SU-DHL-6 (cell line): ENCODE measurements around the gene TCP11.

ENCODE experiments used
- H2AFZ ChIP-seq: fragments of 200-600 bp; sonication (generic); 2 replicates; pipeline ENCODE4 v1.6.1; 2014; ENCODE audit warnings: low read depth, mild to moderate bottlenecking, moderate library complexity, mixed read lengths, antibody characterized with exemption, low read length; ENCODE audit not compliant: severe bottlenecking
- H3F3A ChIP-seq: fragments of 200-600 bp; shearing (Covaris generic); 2 replicates; pipeline ENCODE4 v1.6.0; 2016; ENCODE audit warnings: antibody characterized with exemption, mild to moderate bottlenecking; ENCODE audit not compliant: insufficient read depth
- H3K27ac ChIP-seq: fragments of 200-600 bp; sonication (generic); 2 replicates; pipeline ENCODE4 v1.5.1; 2016; ENCODE audit warnings: low read depth, mild to moderate bottlenecking, low read length, moderate library complexity, mixed read lengths
- H3K27me3 ChIP-seq: fragments of 200-600 bp; sonication (generic), shearing (Covaris generic); 2 replicates; pipeline ENCODE4 v1.6.0; 2014; ENCODE audit warnings: mild to moderate bottlenecking, low read length
- H3K36me3 ChIP-seq: fragments of 200-600 bp; sonication (generic); 2 replicates; pipeline ENCODE4 v1.6.1; 2014; ENCODE audit warnings: mild to moderate bottlenecking, low read length, mixed read lengths
- H3K4me2 ChIP-seq: fragments of 300-600, 200-600 bp; shearing (Covaris generic), sonication (generic); 2 replicates; pipeline ENCODE4 v1.6.0; 2014; ENCODE audit warnings: low read length, low read depth, mild to moderate bottlenecking; ENCODE audit not compliant: poor library complexity, severe bottlenecking
- H3K4me3 ChIP-seq: fragments of 200-600 bp; sonication (generic); 2 replicates; pipeline ENCODE4 v1.5.1; 2014; ENCODE audit warnings: antibody characterized with exemption, low read length, mild to moderate bottlenecking, mixed read lengths; ENCODE audit not compliant: insufficient read depth, poor library complexity, severe bottlenecking
- H3K79me2 ChIP-seq: fragments of 200-600 bp; sonication (generic); 2 replicates; pipeline ENCODE4 v1.6.1; 2014; ENCODE audit warnings: mild to moderate bottlenecking, low read length, moderate library complexity; ENCODE audit not compliant: insufficient read depth
- H3K9ac ChIP-seq: fragments of 200-600 bp; sonication (generic); 2 replicates; pipeline ENCODE4 v1.7.0; 2014; ENCODE audit warnings: mild to moderate bottlenecking, low read length
- H3K9me2 ChIP-seq: fragments of 200-600 bp; sonication (generic); replicated peaks from 2 replicates; pipeline ENCODE4 v1.6.1; 2014; ENCODE audit warnings: low read length; ENCODE audit not compliant: insufficient read depth
- H3K9me3 ChIP-seq: fragments of 200-600 bp; sonication (generic); 2 replicates; pipeline ENCODE4 v1.6.1; 2014; ENCODE audit warnings: low read length, mixed read lengths; ENCODE audit not compliant: insufficient read depth
- H4K20me1 ChIP-seq: fragments of 200-600 bp; sonication (generic); 2 replicates; pipeline ENCODE4 v1.6.1; 2014; ENCODE audit warnings: low read depth, mild to moderate bottlenecking, antibody characterized with exemption, low read length, moderate library complexity, mixed read lengths
- EZH2phosphoT487 ChIP-seq: fragments of 200-600 bp; sonication (generic), shearing (Covaris generic); conservative IDR thresholded peaks from 2 replicates; pipeline ENCODE4 v1.6.1; 2018; ENCODE audit warnings: mild to moderate bottlenecking, antibody characterized with exemption, low read length, moderate library complexity, mixed read lengths
- TF ChIP-seq, protein P1 (sequence below): fragments of 200-600 bp; sonication (generic); IDR thresholded peaks from one replicate; pipeline ENCODE4 v1.5.1; 2017; ENCODE audit warnings: antibody characterized with exemption, mild to moderate bottlenecking, low read length, moderate library complexity; ENCODE audit not compliant: insufficient read depth, poor library complexity, severe bottlenecking

Gene TCP11

GRCh38 chr6:35099116-35099515, 42.0 kb downstream of the TCP11 start:
- H3K4me2 ChIP-seq = no peak overlapping the region
- no peaks in the 10 kb centered on the region for H3K27me3 ChIP-seq
- no peaks in the 10 kb centered on the region for H3K79me2 ChIP-seq
- no peak overlapping the region for H3K4me3 ChIP-seq
- H3K9me2 ChIP-seq = no peaks in the 10 kb centered on the region
- no peaks in the 10 kb centered on the region for H4K20me1 ChIP-seq
- no peak overlapping the region for H3K27ac ChIP-seq
- no peaks in the 10 kb centered on the region for H3F3A ChIP-seq
- no peak for TF ChIP-seq EZH2phosphoT487
- TF ChIP-seq, protein P1, sequence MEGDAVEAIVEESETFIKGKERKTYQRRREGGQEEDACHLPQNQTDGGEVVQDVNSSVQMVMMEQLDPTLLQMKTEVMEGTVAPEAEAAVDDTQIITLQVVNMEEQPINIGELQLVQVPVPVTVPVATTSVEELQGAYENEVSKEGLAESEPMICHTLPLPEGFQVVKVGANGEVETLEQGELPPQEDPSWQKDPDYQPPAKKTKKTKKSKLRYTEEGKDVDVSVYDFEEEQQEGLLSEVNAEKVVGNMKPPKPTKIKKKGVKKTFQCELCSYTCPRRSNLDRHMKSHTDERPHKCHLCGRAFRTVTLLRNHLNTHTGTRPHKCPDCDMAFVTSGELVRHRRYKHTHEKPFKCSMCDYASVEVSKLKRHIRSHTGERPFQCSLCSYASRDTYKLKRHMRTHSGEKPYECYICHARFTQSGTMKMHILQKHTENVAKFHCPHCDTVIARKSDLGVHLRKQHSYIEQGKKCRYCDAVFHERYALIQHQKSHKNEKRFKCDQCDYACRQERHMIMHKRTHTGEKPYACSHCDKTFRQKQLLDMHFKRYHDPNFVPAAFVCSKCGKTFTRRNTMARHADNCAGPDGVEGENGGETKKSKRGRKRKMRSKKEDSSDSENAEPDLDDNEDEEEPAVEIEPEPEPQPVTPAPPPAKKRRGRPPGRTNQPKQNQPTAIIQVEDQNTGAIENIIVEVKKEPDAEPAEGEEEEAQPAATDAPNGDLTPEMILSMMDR = no peak
- H3K36me3 ChIP-seq = no peaks in the 10 kb centered on the region
- H3K9ac ChIP-seq = no peak overlapping the region
- no peak overlapping the region for H2AFZ ChIP-seq
- no peaks in the 10 kb centered on the region for H3K9me3 ChIP-seq

- Histone ChIP-seq H2AFZ (no peak overlapping the region), H3K27me3 (no peaks in the 10 kb centered on the region)
- no peak for TF ChIP-seq EZH2phosphoT487
- TF ChIP-seq, protein P1 = no peak
These were observed 44.8 kb downstream of the TCP11 start for GRCh38 chr6:35096129-35096862.

GRCh38 chr6:35094183-35094582, 47.0 kb downstream of the TCP11 start:
- Histone ChIP-seq H3K9me3 (no peaks in the 10 kb centered on the region), H3K4me2 (no peak overlapping the region), H3F3A (no peaks in the 10 kb centered on the region), H3K27ac (no peak overlapping the region), H3K27me3 (no peaks in the 10 kb centered on the region), H4K20me1 (no peaks in the 10 kb centered on the region), H3K79me2 (no peaks in the 10 kb centered on the region), H3K9me2 (no peaks in the 10 kb centered on the region), H3K9ac (no peak overlapping the region), H3K36me3 (no peaks in the 10 kb centered on the region), H2AFZ (no peak overlapping the region), H3K4me3 (no peak overlapping the region)
- TF ChIP-seq EZH2phosphoT487 = no peak
- TF ChIP-seq, protein P1 = no peak

More at GRCh38 chr6:35096129-35096862, 44.8 kb downstream of the TCP11 start:
- H3K4me3 ChIP-seq = no peak overlapping the region
- no peak overlapping the region for H3K4me2 ChIP-seq
- H3K36me3 ChIP-seq = no peaks in the 10 kb centered on the region
- H3K79me2 ChIP-seq = no peaks in the 10 kb centered on the region
- no peaks in the 10 kb centered on the region for H3K9me2 ChIP-seq
- H3K27ac ChIP-seq = no peak overlapping the region
- no peaks in the 10 kb centered on the region for H4K20me1 ChIP-seq
- H3F3A ChIP-seq = no peaks in the 10 kb centered on the region
- H3K9me3 ChIP-seq = no peaks in the 10 kb centered on the region
- no peak overlapping the region for H3K9ac ChIP-seq
